ENCODE measurements around the gene ADCYAP1.

DNA sequence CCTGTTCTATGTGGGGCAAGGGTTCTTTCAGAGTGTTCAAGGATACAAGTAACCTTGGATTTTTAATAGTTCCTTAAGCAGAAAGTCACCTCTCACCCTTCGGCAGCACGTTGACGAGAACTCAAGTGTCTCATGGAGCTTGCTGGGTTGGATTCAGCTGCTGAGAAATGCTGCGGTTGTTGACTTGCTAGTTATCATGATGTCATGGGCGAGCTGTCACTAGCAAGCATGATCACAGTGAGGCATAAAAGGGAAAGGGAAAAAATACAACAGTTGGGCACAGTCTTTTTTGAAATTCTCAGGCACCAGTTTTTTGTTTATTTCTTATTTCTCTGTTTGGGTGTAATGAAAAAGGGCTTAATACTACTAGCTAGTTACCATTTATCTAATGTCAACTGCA, 53.2 kb downstream of the ADCYAP1 start:
- TF ChIP-seq ZNF70 (CRISPR knock-in tag; IDR thresholded peaks at IDR 0.05), result no peak
- no peak for TF ChIP-seq RARB (CRISPR knock-in tag; IDR thresholded peaks at IDR 0.05)
- TF ChIP-seq, protein P1, sequence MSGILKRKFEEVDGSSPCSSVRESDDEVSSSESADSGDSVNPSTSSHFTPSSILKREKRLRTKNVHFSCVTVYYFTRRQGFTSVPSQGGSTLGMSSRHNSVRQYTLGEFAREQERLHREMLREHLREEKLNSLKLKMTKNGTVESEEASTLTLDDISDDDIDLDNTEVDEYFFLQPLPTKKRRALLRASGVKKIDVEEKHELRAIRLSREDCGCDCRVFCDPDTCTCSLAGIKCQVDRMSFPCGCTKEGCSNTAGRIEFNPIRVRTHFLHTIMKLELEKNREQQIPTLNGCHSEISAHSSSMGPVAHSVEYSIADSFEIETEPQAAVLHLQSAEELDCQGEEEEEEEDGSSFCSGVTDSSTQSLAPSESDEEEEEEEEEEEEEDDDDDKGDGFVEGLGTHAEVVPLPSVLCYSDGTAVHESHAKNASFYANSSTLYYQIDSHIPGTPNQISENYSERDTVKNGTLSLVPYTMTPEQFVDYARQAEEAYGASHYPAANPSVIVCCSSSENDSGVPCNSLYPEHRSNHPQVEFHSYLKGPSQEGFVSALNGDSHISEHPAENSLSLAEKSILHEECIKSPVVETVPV (CRISPR knock-in tag; IDR thresholded peaks at IDR 0.05), result no peak
- TF ChIP-seq ARNTL (CRISPR knock-in tag; IDR thresholded peaks at IDR 0.05; ENCODE audit: borderline replicate concordance, low read depth), result no peak
- TF ChIP-seq ZFP3 (CRISPR knock-in tag; IDR thresholded peaks at IDR 0.05), result no peak
- TF ChIP-seq ZC3H10 (CRISPR knock-in tag; IDR thresholded peaks at IDR 0.05), result no peak
- TF ChIP-seq, protein P2, sequence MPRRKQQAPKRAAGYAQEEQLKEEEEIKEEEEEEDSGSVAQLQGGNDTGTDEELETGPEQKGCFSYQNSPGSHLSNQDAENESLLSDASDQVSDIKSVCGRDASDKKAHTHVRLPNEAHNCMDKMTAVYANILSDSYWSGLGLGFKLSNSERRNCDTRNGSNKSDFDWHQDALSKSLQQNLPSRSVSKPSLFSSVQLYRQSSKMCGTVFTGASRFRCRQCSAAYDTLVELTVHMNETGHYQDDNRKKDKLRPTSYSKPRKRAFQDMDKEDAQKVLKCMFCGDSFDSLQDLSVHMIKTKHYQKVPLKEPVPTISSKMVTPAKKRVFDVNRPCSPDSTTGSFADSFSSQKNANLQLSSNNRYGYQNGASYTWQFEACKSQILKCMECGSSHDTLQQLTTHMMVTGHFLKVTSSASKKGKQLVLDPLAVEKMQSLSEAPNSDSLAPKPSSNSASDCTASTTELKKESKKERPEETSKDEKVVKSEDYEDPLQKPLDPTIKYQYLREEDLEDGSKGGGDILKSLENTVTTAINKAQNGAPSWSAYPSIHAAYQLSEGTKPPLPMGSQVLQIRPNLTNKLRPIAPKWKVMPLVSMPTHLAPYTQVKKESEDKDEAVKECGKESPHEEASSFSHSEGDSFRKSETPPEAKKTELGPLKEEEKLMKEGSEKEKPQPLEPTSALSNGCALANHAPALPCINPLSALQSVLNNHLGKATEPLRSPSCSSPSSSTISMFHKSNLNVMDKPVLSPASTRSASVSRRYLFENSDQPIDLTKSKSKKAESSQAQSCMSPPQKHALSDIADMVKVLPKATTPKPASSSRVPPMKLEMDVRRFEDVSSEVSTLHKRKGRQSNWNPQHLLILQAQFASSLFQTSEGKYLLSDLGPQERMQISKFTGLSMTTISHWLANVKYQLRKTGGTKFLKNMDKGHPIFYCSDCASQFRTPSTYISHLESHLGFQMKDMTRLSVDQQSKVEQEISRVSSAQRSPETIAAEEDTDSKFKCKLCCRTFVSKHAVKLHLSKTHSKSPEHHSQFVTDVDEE (CRISPR knock-in tag; IDR thresholded peaks at IDR 0.05), result no peak
- TF ChIP-seq TCF4 (CRISPR knock-in tag; IDR thresholded peaks at IDR 0.05; ENCODE audit: borderline replicate concordance), result no peak
- no peak for TF ChIP-seq ZNF565 (CRISPR knock-in tag; conservative IDR thresholded peaks at IDR 0.05; ENCODE audit: low read depth)
- no peak for TF ChIP-seq POU6F1 (CRISPR knock-in tag; IDR thresholded peaks at IDR 0.05; ENCODE audit: borderline replicate concordance, low read depth)
